Left hindlimb (tissue), 1 donor: ENCODE results near the gene KRTAP4-7.
"Not testable (repeated sequence)": the region's sequence is repeated elsewhere in the genome, so short reads cannot be mapped to it uniquely, and the experiment has no call there.

Experiments used
- DNase-seq: peaks from one replicate; pipeline ENCODE4 v3.0.0-alpha.2; 2018

KRTAP4-7 gene

DNA sequence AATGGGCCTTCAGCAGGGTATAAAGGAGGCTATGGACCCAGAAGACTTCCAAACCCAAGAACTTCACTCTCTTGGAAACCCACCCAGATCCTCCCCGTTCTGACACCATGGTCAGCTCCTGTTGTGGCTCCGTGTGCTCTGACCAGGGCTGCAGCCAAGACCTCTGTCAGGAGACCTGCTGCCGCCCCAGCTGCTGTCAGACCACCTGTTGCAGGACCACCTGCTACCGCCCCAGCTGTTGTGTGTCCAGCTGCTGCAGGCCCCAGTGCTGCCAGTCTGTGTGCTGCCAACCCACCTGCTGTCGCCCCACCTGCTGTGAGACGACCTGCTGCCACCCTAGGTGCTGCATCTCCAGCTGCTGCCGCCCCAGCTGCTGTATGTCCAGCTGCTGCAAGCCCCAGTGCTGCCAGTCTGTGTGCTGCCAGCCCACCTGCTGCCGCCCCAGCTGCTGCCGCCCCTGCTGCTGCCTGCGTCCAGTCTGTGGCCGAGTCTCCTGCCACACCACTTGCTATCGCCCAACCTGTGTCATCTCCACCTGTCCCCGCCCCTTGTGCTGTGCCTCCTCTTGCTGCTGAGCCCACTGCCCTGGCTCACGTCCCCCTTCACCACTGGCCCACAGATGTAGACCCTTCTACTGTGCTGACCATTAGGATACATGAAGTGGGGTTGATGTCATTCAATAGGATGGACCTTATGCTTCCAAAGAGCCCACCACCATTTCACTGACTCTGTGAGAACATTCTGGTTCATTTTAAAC lies at the start of gene KRTAP4-7:
Gene KRTAP4-7 (plus strand): TSS at position 51 of the 757 bp plus-strand sequence. CDS start 57 bp downstream, at position 108.
- not testable (repeated sequence) for DNase-seq

DNA sequence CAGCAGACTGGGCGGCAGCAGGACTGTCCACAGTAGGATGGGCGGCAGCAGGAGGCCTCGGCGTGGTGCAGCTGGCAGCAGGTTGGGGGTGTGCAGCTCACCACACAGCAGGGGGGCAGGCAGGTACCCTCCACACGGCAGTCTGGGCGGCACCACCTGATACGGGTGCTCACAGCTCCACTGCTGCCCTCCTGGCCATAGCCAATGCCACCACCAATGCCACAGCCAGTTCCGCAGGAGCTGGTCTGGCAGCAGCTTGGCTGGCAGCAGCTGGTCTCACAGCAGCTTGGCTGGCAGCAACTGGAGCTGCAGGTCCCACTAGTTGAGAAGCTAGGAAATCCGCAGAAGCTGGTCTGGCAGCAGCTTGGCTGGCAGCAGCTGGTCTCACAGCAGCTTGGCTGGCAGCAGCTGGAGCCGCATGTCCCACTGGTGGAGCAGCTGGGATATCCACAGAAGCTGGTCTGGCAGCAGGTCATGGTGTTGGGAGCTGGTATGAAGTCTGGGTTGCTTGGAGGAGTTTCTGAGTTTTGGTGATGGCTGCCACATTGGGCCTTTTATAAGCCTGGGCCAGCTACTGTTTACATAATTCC lies 49.5 kb upstream of the KRTAP4-7 start, which contains the start of gene KRTAP1-3:
Gene KRTAP1-3 (minus strand): TSS at position 529 of the 590 bp plus-strand sequence. CDS start 53 bp downstream, at position 476.
- not testable (repeated sequence) for DNase-seq

DNA sequence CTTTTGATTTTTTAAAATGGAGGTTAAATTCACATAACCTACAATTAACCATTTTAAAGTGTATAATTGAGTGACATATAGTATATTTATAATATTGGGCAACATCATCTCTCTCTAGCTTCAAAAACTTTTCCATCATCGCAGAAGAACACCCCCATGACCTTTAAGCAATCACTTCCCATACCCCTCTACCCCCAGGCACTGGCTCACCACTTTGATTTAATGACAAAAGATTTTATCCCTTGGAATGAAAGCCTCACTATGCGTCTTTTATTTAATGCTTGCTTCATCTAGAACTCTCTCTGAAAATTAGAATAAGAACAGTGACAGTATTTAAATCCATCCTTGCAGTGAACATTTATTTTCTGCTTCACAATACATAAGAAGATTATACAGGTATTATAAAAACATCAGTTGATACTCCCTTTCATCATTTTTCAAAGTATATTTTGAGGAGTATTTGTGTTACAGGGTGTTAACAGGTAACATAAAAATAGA lies 46.0 kb upstream of the KRTAP4-7 start:
- DNase-seq: no peak

- DNase-seq: peak; percentile 47
Observed at GRCh38 chr17:41040783-41041571, 43.0 kb upstream of the KRTAP4-7 start, which contains the start of gene KRTAP1-1. Gene KRTAP1-1, minus strand, starts transcription at chr17:41041450. Its CDS starts 53 bp downstream, at chr17:41041397.

- DNase-seq: no peak
Observed at GRCh38 chr17:41042953-41043352, 41.0 kb upstream of the KRTAP4-7 start.

- DNase-seq: not testable (repeated sequence)
Observed at GRCh38 chr17:41046735-41047465, 37.0 kb upstream of the KRTAP4-7 start, which contains the start of gene KRTAP2-1. Gene KRTAP2-1, minus strand, starts transcription at chr17:41047316. Its CDS starts 49 bp downstream, at chr17:41047267.

DNA sequence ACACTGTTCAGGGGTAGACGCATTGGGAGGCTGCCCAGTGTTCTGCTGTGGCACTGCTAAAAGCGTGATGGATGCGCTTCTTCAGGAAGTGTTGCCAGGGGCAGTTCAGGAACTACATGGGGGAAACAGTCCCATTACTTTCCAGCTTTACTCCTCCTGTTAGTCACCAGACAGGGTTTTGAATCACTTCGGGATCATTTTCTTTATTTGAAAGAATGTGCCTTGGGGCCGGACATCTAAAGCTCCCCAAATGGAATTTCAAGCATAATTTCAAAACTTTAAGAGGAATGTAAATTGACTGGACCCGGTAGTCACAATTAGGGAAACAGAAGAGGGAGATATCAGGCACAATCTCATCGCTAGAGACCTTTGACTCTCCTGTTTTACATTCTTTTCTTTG lies 35.5 kb upstream of the KRTAP4-7 start:
- DNase-seq: no peak

DNA sequence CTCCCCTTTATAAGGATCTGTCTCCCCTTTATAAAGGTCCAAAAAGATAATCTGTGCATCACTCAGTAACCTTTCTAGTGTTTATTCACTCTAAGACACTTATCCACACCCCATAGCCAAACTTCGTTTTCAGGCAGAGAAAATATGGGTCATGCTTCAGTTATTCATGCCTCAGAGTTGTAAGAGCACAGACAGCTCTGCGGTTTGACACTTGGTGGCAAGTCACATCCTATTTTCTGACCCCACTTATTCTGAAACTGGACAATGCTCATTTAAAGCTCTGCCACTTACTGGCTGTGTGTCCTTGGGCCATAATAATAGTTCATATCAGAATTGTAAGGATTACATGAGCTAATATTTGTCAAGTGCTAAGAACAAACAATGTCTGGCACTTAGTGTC lies 34.8 kb upstream of the KRTAP4-7 start:
- DNase-seq: no peak

- no peak for DNase-seq
Observed at GRCh38 chr17:41052566-41052965, 31.4 kb upstream of the KRTAP4-7 start.

DNA sequence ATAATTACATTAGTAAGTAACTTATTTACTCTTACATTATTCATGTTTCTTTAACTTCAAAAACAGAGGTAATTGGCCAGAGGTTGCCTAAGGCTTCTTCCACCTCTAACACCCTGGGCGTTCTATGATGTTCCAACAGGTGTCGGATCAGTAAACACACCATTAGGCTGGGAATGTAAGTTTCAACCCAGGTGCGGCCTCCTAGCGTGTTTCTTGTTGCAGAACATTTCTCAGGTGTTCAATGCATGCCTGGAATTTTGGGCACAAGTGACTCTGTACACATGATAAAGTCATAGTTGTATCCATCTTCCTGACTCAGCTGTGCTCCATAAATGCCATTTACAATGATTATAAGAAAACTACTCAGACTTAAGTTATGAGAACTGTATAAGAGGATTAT lies 29.9 kb upstream of the KRTAP4-7 start:
- DNase-seq: no peak

DNA sequence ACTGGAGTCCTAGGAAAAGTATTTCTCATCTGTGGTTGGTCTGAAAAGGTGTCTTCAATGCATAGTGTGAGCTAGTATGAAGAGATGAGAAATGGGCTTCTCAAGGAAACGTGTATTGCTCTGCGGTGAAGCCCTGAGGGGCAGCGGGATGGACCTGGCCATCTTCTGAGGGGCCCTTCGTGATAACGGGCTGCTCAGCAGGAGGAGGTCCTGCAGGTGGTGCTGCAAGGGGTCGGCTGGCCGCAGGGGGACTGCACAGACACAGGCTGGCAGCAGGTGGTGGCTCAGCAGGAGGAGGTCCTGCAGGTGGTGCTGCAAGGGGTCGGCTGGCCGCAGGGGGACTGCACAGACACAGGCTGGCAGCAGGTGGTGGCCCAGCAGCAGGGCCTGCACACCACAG lies 29.4 kb upstream of the KRTAP4-7 start:
- DNase-seq: not testable (repeated sequence)

DNA sequence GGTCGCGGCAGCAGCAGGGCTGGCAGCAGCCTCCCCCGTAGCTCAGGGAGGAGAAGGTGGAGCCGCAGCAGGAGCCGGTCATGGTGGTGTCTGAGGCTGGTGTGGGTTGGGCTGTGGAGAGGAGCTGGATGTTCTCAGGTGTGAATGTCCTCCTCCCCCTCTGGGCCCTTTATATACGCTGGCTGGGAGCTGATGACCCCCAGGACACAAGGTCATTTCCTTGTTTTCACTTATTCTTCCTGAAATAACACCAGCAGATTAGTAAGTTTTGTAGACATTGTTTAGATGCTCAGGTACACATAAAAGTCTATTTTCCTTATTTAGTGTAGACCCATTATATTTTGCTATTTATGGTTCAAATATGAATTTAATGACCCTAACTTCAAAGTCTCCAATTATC lies 28.8 kb upstream of the KRTAP4-7 start, which contains the start of gene KRTAP2-2:
Gene KRTAP2-2 (minus strand): TSS at position 101 of the 400 bp plus-strand sequence. CDS start 19 bp downstream, at position 82.
- not testable (repeated sequence) for DNase-seq

DNA sequence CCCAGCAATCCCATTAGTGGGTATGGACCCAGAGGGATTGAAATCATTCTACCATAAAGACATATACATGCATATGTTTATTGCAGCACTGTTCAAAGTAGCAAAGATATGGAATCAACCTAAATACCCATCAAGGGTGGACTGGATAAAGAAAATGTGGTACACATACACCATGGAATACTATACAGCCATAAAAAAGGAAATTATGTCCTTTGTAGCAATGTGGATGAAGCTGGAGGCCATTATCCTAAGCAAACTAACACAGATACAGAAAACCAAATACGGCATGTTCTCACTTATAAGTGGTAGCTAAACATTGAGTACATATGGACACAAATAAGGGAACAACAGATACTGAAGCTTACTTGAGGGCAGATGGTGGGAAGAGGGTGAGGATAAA lies 26.4 kb upstream of the KRTAP4-7 start:
- DNase-seq: no peak

DNA sequence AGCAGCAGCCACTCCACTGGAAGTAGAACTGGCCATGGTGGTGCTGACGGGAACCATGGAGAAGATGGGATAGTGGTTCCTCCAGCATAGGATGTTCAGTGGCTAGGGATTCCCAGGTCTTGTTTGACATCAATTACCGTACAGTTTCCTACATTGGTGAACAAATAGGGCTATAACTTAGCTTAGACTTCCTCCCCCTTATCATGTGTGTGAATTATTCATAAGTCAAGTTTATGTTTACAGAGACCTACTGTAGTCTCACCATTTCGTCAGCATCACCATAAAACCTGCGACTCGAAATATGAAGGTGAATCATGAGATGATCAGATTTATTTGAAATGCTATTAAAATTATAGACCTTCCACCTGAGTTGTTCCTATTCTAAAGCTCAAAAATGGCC lies 25.2 kb upstream of the KRTAP4-7 start:
- DNase-seq: no peak

- DNase-seq: not testable (repeated sequence)
Observed at GRCh38 chr17:41059276-41060051, 24.5 kb upstream of the KRTAP4-7 start.

DNA sequence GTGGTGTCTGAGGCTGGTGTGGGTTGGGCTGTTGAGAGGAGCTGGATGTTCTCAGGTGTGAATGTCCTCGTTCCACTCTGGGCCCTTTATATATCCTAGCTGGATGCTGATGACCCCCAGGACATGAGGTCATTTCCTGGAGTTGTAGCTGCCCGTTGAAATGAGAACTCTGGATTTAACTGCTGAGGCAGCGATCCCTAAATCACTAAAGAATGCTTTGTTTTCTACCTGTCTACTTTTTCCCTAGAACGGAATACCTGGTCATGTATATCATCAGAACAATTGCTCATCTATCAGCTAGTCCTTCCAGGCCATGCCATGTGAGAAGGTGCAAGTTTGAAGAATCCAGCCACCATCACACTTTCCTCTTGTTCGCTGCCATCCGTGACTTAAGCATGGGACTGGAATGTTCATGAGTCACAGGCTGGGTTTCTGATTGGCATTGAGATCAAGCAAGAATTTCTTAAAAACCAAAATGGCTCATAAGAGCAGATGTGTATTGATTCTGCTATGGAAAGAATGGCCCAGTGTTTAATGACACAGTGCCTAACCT lies 23.8 kb upstream of the KRTAP4-7 start, which contains the start of gene KRTAP2-3:
Gene KRTAP2-3 (minus strand): TSS at position 63 of the 553 bp plus-strand sequence. CDS start 64 bp downstream, outside the sequence.
- DNase-seq: no peak

GRCh38 chr17:41061964-41062363 lies 22.0 kb upstream of the KRTAP4-7 start:
- no peak for DNase-seq

DNA sequence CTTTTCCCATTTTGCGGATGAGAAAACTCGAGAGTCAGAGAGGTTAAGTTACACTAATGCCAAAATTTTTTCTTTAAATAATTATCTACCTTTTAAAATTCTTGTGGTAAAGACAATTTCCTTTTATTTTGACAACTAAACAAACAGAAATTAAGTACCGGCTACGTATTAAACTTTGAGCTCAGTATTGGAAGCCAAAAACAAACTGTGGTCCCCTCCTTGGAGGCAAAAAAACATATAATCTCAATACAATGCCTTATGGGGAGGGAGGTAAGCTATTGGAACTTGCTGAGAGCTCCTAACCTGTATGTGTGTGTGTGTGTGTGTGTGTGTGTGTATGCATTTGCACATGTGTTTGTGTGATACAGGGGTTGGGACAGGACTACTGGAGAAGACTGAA lies 20.5 kb upstream of the KRTAP4-7 start:
- no peak for DNase-seq

- DNase-seq: no peak
Observed at GRCh38 chr17:41064301-41064700, 19.6 kb upstream of the KRTAP4-7 start.

DNA sequence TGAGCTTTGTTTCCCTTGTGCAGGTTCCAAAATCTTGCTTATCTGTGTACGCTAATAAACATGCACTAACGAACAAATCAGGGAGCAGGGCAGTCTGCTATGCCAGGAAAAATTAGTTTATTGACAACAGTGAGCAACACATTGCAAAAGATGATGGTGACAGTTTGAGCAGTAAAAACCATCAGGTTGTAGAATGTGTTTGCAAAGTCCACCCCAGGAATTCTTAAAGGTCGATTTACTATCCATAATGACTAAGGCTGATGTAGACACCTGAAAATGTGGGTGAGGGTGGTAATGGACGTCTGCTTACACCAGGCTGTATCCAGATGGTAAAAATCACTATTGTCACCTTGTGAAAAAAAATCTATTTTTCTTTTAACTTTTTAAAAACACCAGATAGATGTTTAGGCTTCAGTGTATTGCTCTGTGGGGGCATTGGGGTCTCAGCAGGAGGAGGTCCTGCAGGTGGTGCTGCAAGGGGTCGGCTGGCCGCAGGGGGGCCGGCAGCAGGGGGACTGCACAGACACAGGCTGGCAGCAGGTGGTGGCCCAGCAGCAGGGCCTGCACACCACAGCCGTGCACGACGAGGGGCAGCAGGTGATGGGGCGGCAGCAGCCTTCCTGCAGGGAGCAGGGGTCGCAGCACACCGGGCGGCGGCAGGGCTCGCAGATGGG lies 18.8 kb upstream of the KRTAP4-7 start:
- not testable (repeated sequence) for DNase-seq
